ENCODE measurements around the gene DNAH17.

The DNAH17 gene

GRCh38 chr17:78493853-78494695, 83.1 kb downstream of the DNAH17 start:
- no peak overlapping the region for H3K27ac ChIP-seq
- no peak for TF ChIP-seq CTCF (IDR thresholded peaks at IDR 0.05)
- no peak for TF ChIP-seq ZFX (IDR thresholded peaks at IDR 0.05; ENCODE audit: borderline replicate concordance)

- TF ChIP-seq ZFX (IDR thresholded peaks at IDR 0.05; ENCODE audit: borderline replicate concordance) (no peak), CTCF (IDR thresholded peaks at IDR 0.05) (no peak)
- H3K27ac ChIP-seq, result no peak overlapping the region
These were observed 83.7 kb downstream of the DNAH17 start for GRCh38 chr17:78493450-78493849.

DNA sequence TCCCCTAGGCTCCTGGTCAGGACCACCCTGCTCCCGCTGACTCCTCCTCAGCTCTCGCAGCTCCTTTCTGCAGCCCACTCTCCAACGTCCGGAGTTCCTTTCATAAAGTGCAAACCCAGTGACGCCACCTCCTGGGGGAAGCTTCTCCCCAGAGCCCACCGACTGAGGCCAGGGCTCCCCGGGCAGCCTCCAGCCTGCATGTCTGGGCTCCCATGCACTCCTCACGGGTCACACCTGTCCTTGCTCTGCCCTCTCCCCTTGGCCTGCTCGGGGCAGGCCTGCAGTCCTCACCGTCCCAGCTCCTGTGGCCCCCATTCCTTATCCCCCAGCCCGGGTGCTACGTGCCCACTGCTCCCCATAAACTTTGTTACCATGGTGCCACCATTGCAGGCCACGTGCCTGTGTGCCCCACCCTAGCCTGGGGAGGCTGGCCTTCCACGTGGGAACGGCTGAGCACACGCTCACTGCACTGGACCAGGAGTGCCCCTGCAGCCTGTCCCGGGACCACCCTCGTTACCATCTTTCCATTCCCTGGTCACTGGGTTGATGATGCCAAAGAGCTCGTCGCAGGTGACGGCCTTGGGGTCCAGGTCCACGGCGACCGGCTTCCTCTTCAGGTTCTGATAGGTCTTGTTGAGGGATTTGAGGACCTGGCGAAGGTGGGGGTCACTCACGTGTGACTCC, 84.9 kb downstream of the DNAH17 start:
- TF ChIP-seq CTCF (IDR thresholded peaks at IDR 0.05) (no peak), ZFX (IDR thresholded peaks at IDR 0.05; ENCODE audit: borderline replicate concordance) (no peak)
- H3K27ac ChIP-seq, result no peak overlapping the region

DNA sequence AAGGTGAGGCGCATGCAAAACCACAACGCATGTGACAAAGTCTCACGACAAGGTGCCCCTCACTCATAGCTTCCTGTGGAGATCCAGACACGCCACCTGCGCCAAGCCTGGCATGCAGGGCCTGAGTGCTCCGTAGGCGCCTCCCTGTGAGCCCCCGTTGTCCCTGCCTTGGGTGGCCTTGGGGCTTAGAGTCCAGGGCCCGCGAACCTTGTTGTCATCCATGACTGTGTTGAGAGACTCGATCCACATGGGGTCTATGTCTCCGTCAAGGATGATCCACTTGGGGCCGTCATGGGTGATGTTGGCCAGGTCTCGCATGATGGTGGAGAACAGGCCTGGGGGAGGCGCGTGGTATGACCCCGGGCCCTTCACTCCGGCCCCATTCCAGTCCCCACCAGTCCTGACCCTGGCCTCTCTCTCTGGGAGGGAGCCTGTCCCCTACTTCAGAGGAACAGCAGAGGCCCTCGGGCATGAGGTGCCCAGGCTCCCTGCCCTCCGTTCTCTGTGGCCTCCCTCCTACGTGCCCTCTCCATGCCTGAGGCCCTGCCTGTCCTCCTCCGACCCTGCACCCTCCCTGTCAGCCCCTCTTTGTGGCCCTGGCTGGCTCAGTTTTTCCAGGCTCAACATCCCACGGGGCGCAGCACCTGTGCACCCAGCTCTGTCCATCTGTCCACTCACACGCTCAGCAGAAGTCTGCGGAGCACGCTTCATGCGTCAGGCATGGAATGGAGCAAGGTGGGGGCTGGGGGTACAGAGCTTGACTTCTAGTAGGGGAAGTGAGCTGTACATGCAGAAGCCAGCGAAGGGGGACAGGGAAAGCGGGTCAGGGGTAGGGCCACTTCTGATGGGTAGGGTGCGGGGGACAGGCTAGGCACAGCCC, 85.7 kb downstream of the DNAH17 start:
- TF ChIP-seq ZFX (IDR thresholded peaks at IDR 0.05; ENCODE audit: borderline replicate concordance), result no peak
- TF ChIP-seq CTCF (IDR thresholded peaks at IDR 0.05), result no peak
- no peak overlapping the region for H3K27ac ChIP-seq

- H3K27ac ChIP-seq, result no peak overlapping the region
- TF ChIP-seq ZFX (IDR thresholded peaks at IDR 0.05; ENCODE audit: borderline replicate concordance) (no peak), CTCF (IDR thresholded peaks at IDR 0.05) (no peak)
These were observed 86.5 kb downstream of the DNAH17 start for GRCh38 chr17:78490673-78491072.

- no peak overlapping the region for H3K27ac ChIP-seq
- TF ChIP-seq CTCF (IDR thresholded peaks at IDR 0.05), result no peak
- no peak for TF ChIP-seq ZFX (IDR thresholded peaks at IDR 0.05; ENCODE audit: borderline replicate concordance)
These were observed 87.0 kb downstream of the DNAH17 start for GRCh38 chr17:78490156-78490555.

Measured in 22Rv1 (cell line).